Measurements from ENCODE around the gene RBM27. TPM values are rescaled to one million over a fixed set of nuclear protein-coding genes. Genes with fewer than 3 reads are reported as not detected.
"Not testable (repeated sequence)": the region's sequence is repeated elsewhere in the genome, so short reads cannot be mapped to it uniquely, and the experiment has no call there.

Gene RBM27
- total RNA-seq, 1 donor from 2014 or later: 17.4 TPM

- TF ChIP-seq, protein P1, sequence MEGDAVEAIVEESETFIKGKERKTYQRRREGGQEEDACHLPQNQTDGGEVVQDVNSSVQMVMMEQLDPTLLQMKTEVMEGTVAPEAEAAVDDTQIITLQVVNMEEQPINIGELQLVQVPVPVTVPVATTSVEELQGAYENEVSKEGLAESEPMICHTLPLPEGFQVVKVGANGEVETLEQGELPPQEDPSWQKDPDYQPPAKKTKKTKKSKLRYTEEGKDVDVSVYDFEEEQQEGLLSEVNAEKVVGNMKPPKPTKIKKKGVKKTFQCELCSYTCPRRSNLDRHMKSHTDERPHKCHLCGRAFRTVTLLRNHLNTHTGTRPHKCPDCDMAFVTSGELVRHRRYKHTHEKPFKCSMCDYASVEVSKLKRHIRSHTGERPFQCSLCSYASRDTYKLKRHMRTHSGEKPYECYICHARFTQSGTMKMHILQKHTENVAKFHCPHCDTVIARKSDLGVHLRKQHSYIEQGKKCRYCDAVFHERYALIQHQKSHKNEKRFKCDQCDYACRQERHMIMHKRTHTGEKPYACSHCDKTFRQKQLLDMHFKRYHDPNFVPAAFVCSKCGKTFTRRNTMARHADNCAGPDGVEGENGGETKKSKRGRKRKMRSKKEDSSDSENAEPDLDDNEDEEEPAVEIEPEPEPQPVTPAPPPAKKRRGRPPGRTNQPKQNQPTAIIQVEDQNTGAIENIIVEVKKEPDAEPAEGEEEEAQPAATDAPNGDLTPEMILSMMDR (conservative IDR thresholded peaks at IDR 0.05; ENCODE audit: low read depth, low read length): peak; percentile 33
- H3K4me3 ChIP-seq (ENCODE audit: low read depth, low read length): no peak overlapping the region
- DNase-seq (ENCODE audit: low read depth): no peak
Observed at GRCh38 chr5:146208916-146209522, 5.6 kb downstream of the RBM27 start.

- H3K4me3 ChIP-seq (ENCODE audit: low read depth, low read length): no peak overlapping the region
- TF ChIP-seq, protein P1 (conservative IDR thresholded peaks at IDR 0.05; ENCODE audit: low read depth, low read length): no peak
- no peak for DNase-seq (ENCODE audit: low read depth)
Observed at GRCh38 chr5:146209714-146210113, 6.3 kb downstream of the RBM27 start.

- H3K4me3 ChIP-seq (ENCODE audit: low read depth, low read length): not testable (repeated sequence)
Observed at GRCh38 chr5:146210810-146211209, 7.4 kb downstream of the RBM27 start.

GRCh38 chr5:146213210-146213826 is 9.9 kb downstream of the RBM27 start:
- H3K4me3 ChIP-seq (ENCODE audit: low read depth, low read length): no peak overlapping the region
- TF ChIP-seq, protein P1 (conservative IDR thresholded peaks at IDR 0.05; ENCODE audit: low read depth, low read length): no peak
- DNase-seq (ENCODE audit: low read depth): peak; percentile 20

More at GRCh38 chr5:146210810-146211209, 7.4 kb downstream of the RBM27 start:
- DNase-seq (ENCODE audit: low read depth): not testable (repeated sequence)

- H3K4me3 ChIP-seq (ENCODE audit: low read depth, low read length); DNase-seq (ENCODE audit: low read depth): not testable (repeated sequence)
Observed at GRCh38 chr5:146214881-146215280, 11.5 kb downstream of the RBM27 start.

DNA sequence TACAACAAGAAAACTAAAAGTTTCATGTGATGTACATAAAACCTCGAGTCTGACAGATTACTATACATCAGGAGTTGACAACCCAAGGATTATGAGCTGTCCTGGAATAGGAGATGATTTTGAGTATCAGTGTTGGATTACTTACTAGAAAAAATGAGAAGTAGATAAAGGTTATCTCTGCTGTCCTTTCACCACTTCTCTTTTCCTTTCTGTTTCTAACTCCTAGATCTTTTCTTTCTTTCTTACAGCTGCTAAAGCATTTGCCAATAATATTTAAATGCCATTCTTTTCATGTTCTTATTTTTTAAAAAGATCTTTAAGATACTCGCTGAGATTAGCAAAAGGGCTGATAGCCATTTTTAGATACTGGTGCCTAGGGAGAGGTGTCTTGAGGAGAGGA is 14.8 kb downstream of the RBM27 start:
- TF ChIP-seq, protein P1 (conservative IDR thresholded peaks at IDR 0.05; ENCODE audit: low read depth, low read length): no peak
- no peak for DNase-seq (ENCODE audit: low read depth)
- no peak overlapping the region for H3K4me3 ChIP-seq (ENCODE audit: low read depth, low read length)

DNA sequence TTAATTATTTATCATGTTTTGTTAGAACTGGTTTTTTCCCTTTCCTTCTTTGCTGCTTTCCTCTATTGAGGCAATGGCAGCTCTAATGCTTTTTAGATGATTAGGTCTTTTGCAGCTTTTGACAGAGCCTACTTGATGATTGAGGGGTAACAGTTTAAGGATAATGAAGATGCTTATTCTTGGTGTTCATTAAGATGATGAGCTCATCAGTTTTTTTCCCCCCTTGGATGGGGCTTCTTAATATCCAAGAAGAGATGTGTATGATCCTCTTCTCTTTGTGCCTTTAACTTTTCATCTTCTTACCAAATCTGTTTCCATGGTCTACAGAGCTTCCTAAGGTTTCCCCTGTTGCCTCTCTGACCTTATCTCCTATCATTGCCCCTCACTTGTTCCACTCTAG is 15.8 kb downstream of the RBM27 start:
- TF ChIP-seq, protein P1 (conservative IDR thresholded peaks at IDR 0.05; ENCODE audit: low read depth, low read length): no peak
- DNase-seq (ENCODE audit: low read depth): no peak

GRCh38 chr5:146221234-146221633 is 17.8 kb downstream of the RBM27 start:
- TF ChIP-seq, protein P1 (conservative IDR thresholded peaks at IDR 0.05; ENCODE audit: low read depth, low read length): no peak
- no peak overlapping the region for H3K4me3 ChIP-seq (ENCODE audit: low read depth, low read length)
- no peak for DNase-seq (ENCODE audit: low read depth)

More for the DNA sequence above, 15.8 kb downstream of the RBM27 start:
- H3K4me3 ChIP-seq (ENCODE audit: low read depth, low read length): no peak overlapping the region

All from epithelial cell of proximal tubule (primary cell).